ENCODE results near the gene POLH.
"Not testable (repeated sequence)": the region's sequence is repeated elsewhere in the genome, so short reads cannot be mapped to it uniquely, and the experiment has no call there.

The POLH gene

GRCh38 chr6:43575772-43576551 lies at the start of gene POLH, which contains the start of gene XPO5:
TSS of gene POLH (plus strand) at chr6:43576185. CDS start at chr6:43582320, 6,135 bp downstream.
TSS of gene XPO5 (minus strand) at chr6:43576038. CDS start at chr6:43575864, 174 bp downstream.
- H3K27ac ChIP-seq (ENCODE audit: low read depth, low read length), result peak within 1 kb of the TSS; percentile 78; the same call in 1 of the 2 replicates
- H3K27me3 ChIP-seq (ENCODE audit: control insufficient read depth, insufficient read depth, low read length), result no peaks in the 10 kb centered on the region
- H3K9me3 ChIP-seq (ENCODE audit: control insufficient read depth, insufficient read depth, low read depth, low read length), result 0 out of 2 replicates have a peak, but pooled peaks cover 2% of the 10 kb centered on the region
- H3K4me1 ChIP-seq (ENCODE audit: control insufficient read depth, insufficient read depth, low read length), result no peaks in the 10 kb centered on the region
- H3K4me3 ChIP-seq (ENCODE audit: low read depth, low read length), result peak within 1 kb of the TSS; percentile 90
- H3K9ac ChIP-seq (ENCODE audit: low read length), result peak within 1 kb of the TSS; percentile 86
- H3K36me3 ChIP-seq (ENCODE audit: control insufficient read depth, insufficient read depth, low read length), result peaks cover 25% of the 10 kb centered on the region

DNA sequence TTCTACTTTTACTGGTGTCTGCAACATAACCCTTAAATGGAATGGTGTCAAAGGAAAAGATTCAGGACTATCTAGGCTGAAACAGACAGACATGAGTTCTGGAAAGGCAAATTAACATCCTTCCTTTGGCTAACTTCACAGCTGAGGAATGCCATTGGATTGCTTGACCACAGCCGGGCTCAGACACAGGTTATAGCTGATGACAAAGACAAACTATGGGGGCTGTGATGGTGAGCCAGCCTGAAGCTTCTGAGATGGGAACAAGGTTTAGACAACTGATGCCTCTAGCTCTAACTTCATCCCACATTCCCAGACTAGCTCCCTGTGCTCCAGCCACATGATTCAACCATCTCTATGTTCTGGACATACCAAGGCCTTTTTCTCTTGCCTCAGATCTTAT lies 43.8 kb upstream of the POLH start:
- Histone ChIP-seq H3K9ac (ENCODE audit: low read length) (no peak overlapping the region), H3K27ac (ENCODE audit: low read depth, low read length) (no peak overlapping the region), H3K36me3 (ENCODE audit: control insufficient read depth, insufficient read depth, low read length) (peaks cover 86% of the 10 kb centered on the region), H3K27me3 (ENCODE audit: control insufficient read depth, insufficient read depth, low read length) (no peaks in the 10 kb centered on the region), H3K9me3 (ENCODE audit: control insufficient read depth, insufficient read depth, low read depth, low read length) (no peaks in the 10 kb centered on the region), H3K4me3 (ENCODE audit: low read depth, low read length) (no peak overlapping the region), H3K4me1 (ENCODE audit: control insufficient read depth, insufficient read depth, low read length) (no peaks in the 10 kb centered on the region)

DNA sequence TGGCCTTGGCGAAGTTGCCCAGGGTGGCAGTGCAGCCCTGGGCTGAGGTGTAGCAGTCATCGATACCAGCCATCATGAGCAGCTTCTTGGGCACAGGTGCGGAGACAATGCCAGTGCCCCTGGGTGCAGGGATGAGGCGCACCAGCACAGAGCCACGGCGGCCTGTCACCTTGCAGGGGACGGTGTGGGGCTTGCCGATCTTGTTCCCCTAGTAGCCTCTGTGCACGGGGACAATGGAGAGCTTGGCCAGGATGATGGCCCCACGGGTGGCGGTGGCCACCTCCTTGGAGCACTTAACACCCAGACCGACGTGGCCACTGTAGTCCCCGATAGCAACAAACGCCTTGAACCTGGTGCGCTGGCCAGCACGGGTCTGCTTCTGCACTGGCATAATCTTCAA lies 37.0 kb upstream of the POLH start:
- not testable (repeated sequence) for H3K4me3 ChIP-seq (ENCODE audit: low read depth, low read length); H3K9me3 ChIP-seq (ENCODE audit: control insufficient read depth, insufficient read depth, low read depth, low read length); H3K27ac ChIP-seq (ENCODE audit: low read depth, low read length); H3K9ac ChIP-seq (ENCODE audit: low read length); H3K27me3 ChIP-seq (ENCODE audit: control insufficient read depth, insufficient read depth, low read length); H3K4me1 ChIP-seq (ENCODE audit: control insufficient read depth, insufficient read depth, low read length)
- H3K36me3 ChIP-seq (ENCODE audit: control insufficient read depth, insufficient read depth, low read length), result peaks cover 79% of the 10 kb centered on the region

DNA sequence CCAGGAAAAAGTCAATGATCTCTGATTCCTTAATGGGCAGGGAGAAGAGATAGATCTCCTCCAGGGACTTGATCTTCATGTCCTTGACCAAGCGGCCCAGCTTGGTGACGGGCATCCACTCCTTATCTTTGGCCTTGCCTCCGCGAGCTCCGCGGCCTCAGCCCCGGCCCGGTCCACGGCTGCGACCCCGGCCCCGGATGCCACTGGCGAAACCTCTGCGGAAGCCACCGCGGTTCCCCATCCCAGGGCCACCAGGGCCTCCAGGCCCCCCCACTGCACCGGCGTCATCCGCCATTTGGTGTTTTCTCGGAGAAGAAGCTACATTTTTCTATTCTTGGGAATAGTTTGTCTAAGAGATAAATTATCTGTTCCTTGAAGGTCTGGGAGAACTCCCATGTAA lies 36.6 kb upstream of the POLH start:
- H3K9ac ChIP-seq (ENCODE audit: low read length); H3K4me1 ChIP-seq (ENCODE audit: control insufficient read depth, insufficient read depth, low read length); H3K27me3 ChIP-seq (ENCODE audit: control insufficient read depth, insufficient read depth, low read length); H3K27ac ChIP-seq (ENCODE audit: low read depth, low read length); H3K9me3 ChIP-seq (ENCODE audit: control insufficient read depth, insufficient read depth, low read depth, low read length); H3K4me3 ChIP-seq (ENCODE audit: low read depth, low read length): not testable (repeated sequence)
- peaks cover 78% of the 10 kb centered on the region for H3K36me3 ChIP-seq (ENCODE audit: control insufficient read depth, insufficient read depth, low read length)

DNA sequence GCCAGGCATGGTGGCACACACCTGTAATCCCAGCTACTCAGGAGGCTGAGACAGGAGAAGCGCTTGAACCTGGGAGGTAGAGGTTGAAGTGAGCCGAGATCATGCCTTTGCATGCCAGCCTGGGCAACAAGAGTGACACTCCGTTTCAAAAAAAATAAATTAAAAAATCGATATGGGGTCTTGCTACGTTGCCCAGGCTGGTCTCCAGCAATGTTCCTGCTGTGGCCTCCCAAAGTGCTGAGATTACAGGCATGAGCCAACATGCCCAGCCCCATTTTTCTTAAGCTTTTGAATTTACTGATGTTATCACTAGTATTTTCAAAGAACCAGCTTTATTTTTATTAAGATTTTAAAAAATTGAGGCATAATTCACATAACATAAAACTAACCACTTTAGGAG lies 35.5 kb upstream of the POLH start:
- H3K27ac ChIP-seq (ENCODE audit: low read depth, low read length), result no peak overlapping the region
- H3K27me3 ChIP-seq (ENCODE audit: control insufficient read depth, insufficient read depth, low read length), result no peaks in the 10 kb centered on the region
- H3K9me3 ChIP-seq (ENCODE audit: control insufficient read depth, insufficient read depth, low read depth, low read length), result no peaks in the 10 kb centered on the region
- no peak overlapping the region for H3K9ac ChIP-seq (ENCODE audit: low read length)
- H3K4me3 ChIP-seq (ENCODE audit: low read depth, low read length), result no peak overlapping the region
- H3K4me1 ChIP-seq (ENCODE audit: control insufficient read depth, insufficient read depth, low read length), result no peaks in the 10 kb centered on the region
- peaks cover 82% of the 10 kb centered on the region for H3K36me3 ChIP-seq (ENCODE audit: control insufficient read depth, insufficient read depth, low read length)

- no peak overlapping the region for H3K4me3 ChIP-seq (ENCODE audit: low read depth, low read length)
- H3K27me3 ChIP-seq (ENCODE audit: control insufficient read depth, insufficient read depth, low read length), result no peaks in the 10 kb centered on the region
- no peak overlapping the region for H3K27ac ChIP-seq (ENCODE audit: low read depth, low read length)
- H3K36me3 ChIP-seq (ENCODE audit: control insufficient read depth, insufficient read depth, low read length), result peaks cover 88% of the 10 kb centered on the region
- no peaks in the 10 kb centered on the region for H3K4me1 ChIP-seq (ENCODE audit: control insufficient read depth, insufficient read depth, low read length)
- no peaks in the 10 kb centered on the region for H3K9me3 ChIP-seq (ENCODE audit: control insufficient read depth, insufficient read depth, low read depth, low read length)
- H3K9ac ChIP-seq (ENCODE audit: low read length), result no peak overlapping the region
Measured at GRCh38 chr6:43541774-43542471, 34.1 kb upstream of the POLH start.

GRCh38 chr6:43544461-43544860 lies 31.5 kb upstream of the POLH start:
- H3K4me1 ChIP-seq (ENCODE audit: control insufficient read depth, insufficient read depth, low read length), result no peaks in the 10 kb centered on the region
- H3K4me3 ChIP-seq (ENCODE audit: low read depth, low read length), result no peak overlapping the region
- no peaks in the 10 kb centered on the region for H3K27me3 ChIP-seq (ENCODE audit: control insufficient read depth, insufficient read depth, low read length)
- H3K9me3 ChIP-seq (ENCODE audit: control insufficient read depth, insufficient read depth, low read depth, low read length), result no peaks in the 10 kb centered on the region
- H3K27ac ChIP-seq (ENCODE audit: low read depth, low read length), result no peak overlapping the region
- no peak overlapping the region for H3K9ac ChIP-seq (ENCODE audit: low read length)
- H3K36me3 ChIP-seq (ENCODE audit: control insufficient read depth, insufficient read depth, low read length), result peaks cover 91% of the 10 kb centered on the region

DNA sequence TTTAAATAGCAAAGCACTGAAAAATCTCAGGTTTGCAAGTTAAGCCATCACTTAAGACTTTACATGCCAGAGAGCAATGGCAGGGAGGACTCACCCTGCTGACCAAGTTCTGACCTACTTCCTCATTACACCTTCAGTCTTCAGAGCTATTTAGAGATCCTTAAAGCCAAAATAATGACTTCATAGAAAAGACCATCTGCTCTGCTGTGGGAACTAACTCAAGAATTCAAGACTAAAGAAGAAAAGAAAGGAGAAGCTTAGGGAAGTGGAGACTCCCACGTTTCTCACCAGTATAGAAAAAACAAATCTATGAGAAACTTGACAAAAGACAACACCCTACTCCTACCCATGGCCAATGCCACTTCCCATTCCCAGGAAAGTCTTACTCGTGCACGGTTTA lies 28.8 kb upstream of the POLH start:
- no peak overlapping the region for H3K9ac ChIP-seq (ENCODE audit: low read length)
- no peak overlapping the region for H3K4me3 ChIP-seq (ENCODE audit: low read depth, low read length)
- H3K27ac ChIP-seq (ENCODE audit: low read depth, low read length), result no peak overlapping the region
- H3K4me1 ChIP-seq (ENCODE audit: control insufficient read depth, insufficient read depth, low read length), result no peaks in the 10 kb centered on the region
- H3K27me3 ChIP-seq (ENCODE audit: control insufficient read depth, insufficient read depth, low read length), result no peaks in the 10 kb centered on the region
- H3K36me3 ChIP-seq (ENCODE audit: control insufficient read depth, insufficient read depth, low read length), result peaks cover 94% of the 10 kb centered on the region
- no peaks in the 10 kb centered on the region for H3K9me3 ChIP-seq (ENCODE audit: control insufficient read depth, insufficient read depth, low read depth, low read length)

- not testable (repeated sequence) for H3K27ac ChIP-seq (ENCODE audit: low read depth, low read length)
Measured at GRCh38 chr6:43557620-43558019, 18.4 kb upstream of the POLH start.

GRCh38 chr6:43559328-43559727 lies 16.7 kb upstream of the POLH start:
- Histone ChIP-seq H3K9me3 (ENCODE audit: control insufficient read depth, insufficient read depth, low read depth, low read length) (no peaks in the 10 kb centered on the region), H3K36me3 (ENCODE audit: control insufficient read depth, insufficient read depth, low read length) (peaks cover 99% of the 10 kb centered on the region), H3K4me1 (ENCODE audit: control insufficient read depth, insufficient read depth, low read length) (no peaks in the 10 kb centered on the region), H3K27ac (ENCODE audit: low read depth, low read length) (no peak overlapping the region), H3K27me3 (ENCODE audit: control insufficient read depth, insufficient read depth, low read length) (no peaks in the 10 kb centered on the region), H3K4me3 (ENCODE audit: low read depth, low read length) (no peak overlapping the region), H3K9ac (ENCODE audit: low read length) (no peak overlapping the region)

More at GRCh38 chr6:43557620-43558019, 18.4 kb upstream of the POLH start:
- H3K4me3 ChIP-seq (ENCODE audit: low read depth, low read length); H3K27me3 ChIP-seq (ENCODE audit: control insufficient read depth, insufficient read depth, low read length); H3K4me1 ChIP-seq (ENCODE audit: control insufficient read depth, insufficient read depth, low read length); H3K9me3 ChIP-seq (ENCODE audit: control insufficient read depth, insufficient read depth, low read depth, low read length); H3K9ac ChIP-seq (ENCODE audit: low read length): not testable (repeated sequence)
- H3K36me3 ChIP-seq (ENCODE audit: control insufficient read depth, insufficient read depth, low read length), result peaks cover 96% of the 10 kb centered on the region

DNA sequence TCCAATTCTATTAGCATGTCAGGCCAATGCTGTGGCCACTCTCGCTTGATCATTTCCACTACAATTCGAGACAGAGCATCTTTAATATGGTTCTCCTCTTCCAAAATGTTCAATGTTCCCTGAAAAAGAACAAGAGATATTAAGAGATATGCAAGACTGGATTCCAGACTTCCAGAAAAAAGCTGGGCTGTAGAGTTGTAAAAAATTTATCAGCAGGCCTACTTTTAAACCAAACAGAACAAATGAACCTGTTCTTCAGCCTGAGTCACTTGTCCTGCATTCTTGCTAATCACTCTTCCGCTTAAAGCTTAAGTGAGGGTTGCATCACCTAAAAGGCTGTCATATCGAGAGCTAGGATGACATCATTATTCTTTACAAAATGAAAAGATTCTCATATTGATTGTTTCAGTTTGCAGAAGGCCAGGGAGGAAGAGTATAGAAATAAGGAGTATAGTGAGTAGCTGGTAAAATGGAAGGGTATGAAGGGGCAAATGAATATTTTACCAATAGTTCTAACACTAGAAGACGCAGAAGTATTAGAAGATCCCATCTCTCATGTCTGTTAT lies 5.0 kb upstream of the POLH start:
- Histone ChIP-seq H3K27ac (ENCODE audit: low read depth, low read length) (no peak overlapping the region), H3K9me3 (ENCODE audit: control insufficient read depth, insufficient read depth, low read depth, low read length) (no peaks in the 10 kb centered on the region), H3K9ac (ENCODE audit: low read length) (no peak overlapping the region), H3K4me3 (ENCODE audit: low read depth, low read length) (no peak overlapping the region), H3K27me3 (ENCODE audit: control insufficient read depth, insufficient read depth, low read length) (no peaks in the 10 kb centered on the region), H3K4me1 (ENCODE audit: control insufficient read depth, insufficient read depth, low read length) (no peaks in the 10 kb centered on the region), H3K36me3 (ENCODE audit: control insufficient read depth, insufficient read depth, low read length) (peaks cover 71% of the 10 kb centered on the region)
